ENCODE measurements around the gene PCGF3.

- no peak for TF ChIP-seq EP300 (IDR thresholded peaks at IDR 0.05; ENCODE audit: borderline replicate concordance)
- TF ChIP-seq ZBTB7A (IDR thresholded peaks at IDR 0.05; ENCODE audit: low read depth) = no peak
- TF ChIP-seq REST (IDR thresholded peaks at IDR 0.05; ENCODE audit: low read depth) = no peak
- no peak for TF ChIP-seq YY1 (IDR thresholded peaks at IDR 0.05; ENCODE audit: low read depth)
- TF ChIP-seq TCF12 (IDR thresholded peaks at IDR 0.05; ENCODE audit: low read depth) = no peak
- no peak for TF ChIP-seq FOXM1 (IDR thresholded peaks at IDR 0.05; ENCODE audit: borderline replicate concordance, low read depth)
- TF ChIP-seq TEAD4 (IDR thresholded peaks at IDR 0.05) = no peak
- no peak for TF ChIP-seq TAF1 (IDR thresholded peaks at IDR 0.05; ENCODE audit: low read depth)
- TF ChIP-seq MAX (IDR thresholded peaks at IDR 0.05) = no peak
- no peak for TF ChIP-seq NFIC (IDR thresholded peaks at IDR 0.05)
- TF ChIP-seq USF1 (IDR thresholded peaks at IDR 0.05) = no peak
Observed at GRCh38 chr4:815464-816146, 110.0 kb downstream of the PCGF3 start.
